ENCODE measurements around the gene MRM2. TPM values are rescaled to one million over a fixed set of nuclear protein-coding genes. Genes with fewer than 3 reads are reported as not detected.

Gene MRM2
- total RNA-seq, 1 experiment from 2014 or later = 49.9 TPM

DNA sequence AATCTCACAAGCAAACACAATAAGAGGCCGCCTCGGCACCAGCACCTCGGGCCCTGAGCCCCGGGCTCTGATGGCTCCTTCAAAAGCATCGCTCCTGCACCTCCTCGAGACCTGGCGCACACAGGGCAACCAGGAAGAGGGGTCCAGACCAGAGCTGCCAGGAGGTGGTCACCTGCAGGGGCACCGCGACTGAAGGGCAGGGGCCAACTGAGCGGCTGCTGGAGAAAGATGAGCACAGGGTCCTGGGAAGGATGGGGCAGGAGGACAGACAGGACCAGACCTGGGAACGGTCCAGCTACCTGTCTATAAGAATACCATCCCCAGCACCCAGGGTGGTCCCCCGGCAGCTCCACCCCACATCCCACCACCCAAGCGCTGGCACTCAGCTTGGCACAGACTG is 30.1 kb downstream of the MRM2 start:
- ChIA-PET POLR2A (no interaction called here), CTCF (no interaction called here)
- H3K9me3 ChIP-seq (ENCODE audit: control insufficient read depth, insufficient read depth, low read depth, low read length) = no peaks in the 10 kb centered on the region
- ATAC-seq (no peak), DNase-seq (ENCODE audit: low read depth, low spot score) (no peak)
- intact Hi-C loops (cut with micrococcal nuclease; ENCODE audit: unreplicated experiment) (no loop called here), in situ Hi-C loops (cut with HindIII; ENCODE audit: low pct_unique_long_range_greater_than_20kb, low sequenced_read_pairs) (no loop called here)
- TF ChIP-seq, protein P1, sequence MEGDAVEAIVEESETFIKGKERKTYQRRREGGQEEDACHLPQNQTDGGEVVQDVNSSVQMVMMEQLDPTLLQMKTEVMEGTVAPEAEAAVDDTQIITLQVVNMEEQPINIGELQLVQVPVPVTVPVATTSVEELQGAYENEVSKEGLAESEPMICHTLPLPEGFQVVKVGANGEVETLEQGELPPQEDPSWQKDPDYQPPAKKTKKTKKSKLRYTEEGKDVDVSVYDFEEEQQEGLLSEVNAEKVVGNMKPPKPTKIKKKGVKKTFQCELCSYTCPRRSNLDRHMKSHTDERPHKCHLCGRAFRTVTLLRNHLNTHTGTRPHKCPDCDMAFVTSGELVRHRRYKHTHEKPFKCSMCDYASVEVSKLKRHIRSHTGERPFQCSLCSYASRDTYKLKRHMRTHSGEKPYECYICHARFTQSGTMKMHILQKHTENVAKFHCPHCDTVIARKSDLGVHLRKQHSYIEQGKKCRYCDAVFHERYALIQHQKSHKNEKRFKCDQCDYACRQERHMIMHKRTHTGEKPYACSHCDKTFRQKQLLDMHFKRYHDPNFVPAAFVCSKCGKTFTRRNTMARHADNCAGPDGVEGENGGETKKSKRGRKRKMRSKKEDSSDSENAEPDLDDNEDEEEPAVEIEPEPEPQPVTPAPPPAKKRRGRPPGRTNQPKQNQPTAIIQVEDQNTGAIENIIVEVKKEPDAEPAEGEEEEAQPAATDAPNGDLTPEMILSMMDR (IDR thresholded peaks at IDR 0.05) = no peak
- TF ChIP-seq POLR2AphosphoS5 (IDR thresholded peaks at IDR 0.05; ENCODE audit: low read depth, low read length) (no peak), SIN3A (IDR thresholded peaks at IDR 0.05; ENCODE audit: borderline replicate concordance, insufficient read depth, low read depth, low read length) (no peak), TCF7L2 (IDR thresholded peaks at IDR 0.05; ENCODE audit: low read depth, low read length) (no peak)
- TF ChIP-seq, protein P2, sequence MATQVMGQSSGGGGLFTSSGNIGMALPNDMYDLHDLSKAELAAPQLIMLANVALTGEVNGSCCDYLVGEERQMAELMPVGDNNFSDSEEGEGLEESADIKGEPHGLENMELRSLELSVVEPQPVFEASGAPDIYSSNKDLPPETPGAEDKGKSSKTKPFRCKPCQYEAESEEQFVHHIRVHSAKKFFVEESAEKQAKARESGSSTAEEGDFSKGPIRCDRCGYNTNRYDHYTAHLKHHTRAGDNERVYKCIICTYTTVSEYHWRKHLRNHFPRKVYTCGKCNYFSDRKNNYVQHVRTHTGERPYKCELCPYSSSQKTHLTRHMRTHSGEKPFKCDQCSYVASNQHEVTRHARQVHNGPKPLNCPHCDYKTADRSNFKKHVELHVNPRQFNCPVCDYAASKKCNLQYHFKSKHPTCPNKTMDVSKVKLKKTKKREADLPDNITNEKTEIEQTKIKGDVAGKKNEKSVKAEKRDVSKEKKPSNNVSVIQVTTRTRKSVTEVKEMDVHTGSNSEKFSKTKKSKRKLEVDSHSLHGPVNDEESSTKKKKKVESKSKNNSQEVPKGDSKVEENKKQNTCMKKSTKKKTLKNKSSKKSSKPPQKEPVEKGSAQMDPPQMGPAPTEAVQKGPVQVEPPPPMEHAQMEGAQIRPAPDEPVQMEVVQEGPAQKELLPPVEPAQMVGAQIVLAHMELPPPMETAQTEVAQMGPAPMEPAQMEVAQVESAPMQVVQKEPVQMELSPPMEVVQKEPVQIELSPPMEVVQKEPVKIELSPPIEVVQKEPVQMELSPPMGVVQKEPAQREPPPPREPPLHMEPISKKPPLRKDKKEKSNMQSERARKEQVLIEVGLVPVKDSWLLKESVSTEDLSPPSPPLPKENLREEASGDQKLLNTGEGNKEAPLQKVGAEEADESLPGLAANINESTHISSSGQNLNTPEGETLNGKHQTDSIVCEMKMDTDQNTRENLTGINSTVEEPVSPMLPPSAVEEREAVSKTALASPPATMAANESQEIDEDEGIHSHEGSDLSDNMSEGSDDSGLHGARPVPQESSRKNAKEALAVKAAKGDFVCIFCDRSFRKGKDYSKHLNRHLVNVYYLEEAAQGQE (IDR thresholded peaks at IDR 0.05; ENCODE audit: insufficient read depth in 1 of 2, low read depth in 2 of 2, low read length in 1 of 2) = no peak
- no peak overlapping the region for H3K27ac ChIP-seq (ENCODE audit: low read length)
- peaks cover 9% of the 10 kb centered on the region for H3K36me3 ChIP-seq (ENCODE audit: control insufficient read depth, insufficient read depth, low read length)
- no TSS peak for BruUV-seq (replicated peaks)
- no peaks in the 10 kb centered on the region for H3K27me3 ChIP-seq (ENCODE audit: control insufficient read depth, insufficient read depth, low read length)
- no peaks in the 10 kb centered on the region for H3K4me1 ChIP-seq (ENCODE audit: control insufficient read depth, insufficient read depth, low read length)
- no peak overlapping the region for H3K4me3 ChIP-seq (ENCODE audit: low read depth in 2 of 2, low read length in 2 of 2)

DNA sequence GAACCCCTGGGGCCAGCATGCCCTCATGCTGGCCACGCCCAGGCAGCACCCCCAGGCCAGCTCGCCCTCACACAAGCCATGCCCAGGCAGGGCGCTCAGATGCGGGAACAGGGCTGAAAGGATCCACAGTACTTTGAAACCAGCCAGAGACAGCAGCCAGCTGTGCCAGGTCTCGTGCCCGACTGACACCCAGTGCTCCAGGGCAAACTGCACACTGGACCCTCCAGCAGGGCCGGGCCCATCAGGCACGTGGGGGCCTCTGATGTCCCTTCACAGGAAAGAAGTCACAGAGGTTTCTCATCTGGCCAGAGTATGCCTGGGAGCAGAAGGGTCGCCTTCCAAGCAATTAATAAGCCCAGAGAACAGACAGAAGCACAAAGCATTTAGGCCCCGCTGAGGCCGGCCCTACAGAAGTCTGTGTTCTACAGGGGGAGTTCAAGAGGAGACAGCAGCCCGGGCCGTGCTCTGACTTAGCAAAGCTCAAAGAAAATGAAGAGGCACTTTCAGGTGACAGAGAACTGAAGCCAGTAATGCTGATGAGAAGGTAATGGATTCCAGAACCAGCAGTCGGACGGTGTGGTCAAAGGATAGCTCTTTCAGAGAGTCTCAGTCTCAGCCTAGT is 30.6 kb downstream of the MRM2 start:
- no peak for TF ChIP-seq SIN3A (IDR thresholded peaks at IDR 0.05; ENCODE audit: borderline replicate concordance, insufficient read depth, low read depth, low read length)
- no peak for TF ChIP-seq TCF7L2 (IDR thresholded peaks at IDR 0.05; ENCODE audit: low read depth, low read length)
- TF ChIP-seq, protein P2 (IDR thresholded peaks at IDR 0.05; ENCODE audit: insufficient read depth in 1 of 2, low read depth in 2 of 2, low read length in 1 of 2) = no peak
- TF ChIP-seq, protein P1 (IDR thresholded peaks at IDR 0.05) = no peak
- TF ChIP-seq POLR2AphosphoS5 (IDR thresholded peaks at IDR 0.05; ENCODE audit: low read depth, low read length) = no peak
- no TSS peak for BruUV-seq (replicated peaks)
- CTCF ChIA-PET = no interaction called here
- DNase-seq (ENCODE audit: low read depth, low spot score) (no peak), ATAC-seq (no peak)
- Histone ChIP-seq H3K36me3 (ENCODE audit: control insufficient read depth, insufficient read depth, low read length) (peaks cover 9% of the 10 kb centered on the region), H3K4me3 (ENCODE audit: low read depth in 2 of 2, low read length in 2 of 2) (no peak overlapping the region), H3K9me3 (ENCODE audit: control insufficient read depth, insufficient read depth, low read depth, low read length) (no peaks in the 10 kb centered on the region), H3K27me3 (ENCODE audit: control insufficient read depth, insufficient read depth, low read length) (no peaks in the 10 kb centered on the region), H3K27ac (ENCODE audit: low read length) (no peak overlapping the region), H3K4me1 (ENCODE audit: control insufficient read depth, insufficient read depth, low read length) (no peaks in the 10 kb centered on the region)
- intact Hi-C loops (cut with micrococcal nuclease; ENCODE audit: unreplicated experiment) (no loop called here), in situ Hi-C loops (cut with HindIII; ENCODE audit: low pct_unique_long_range_greater_than_20kb, low sequenced_read_pairs) (no loop called here)
- POLR2A ChIA-PET = no interaction called here
